SU-DHL-6 (cell line): Measurements from ENCODE around the gene CELSR3.

ENCODE experiments used
- H2AFZ ChIP-seq: fragments of 200-600 bp; sonication (generic); 2 replicates; pipeline ENCODE4 v1.6.1; 2014; ENCODE audit warnings: low read depth, mild to moderate bottlenecking, moderate library complexity, mixed read lengths, antibody characterized with exemption, low read length; ENCODE audit not compliant: severe bottlenecking
- H3F3A ChIP-seq: fragments of 200-600 bp; shearing (Covaris generic); 2 replicates; pipeline ENCODE4 v1.6.0; 2016; ENCODE audit warnings: antibody characterized with exemption, mild to moderate bottlenecking; ENCODE audit not compliant: insufficient read depth
- H3K27ac ChIP-seq: fragments of 200-600 bp; sonication (generic); 2 replicates; pipeline ENCODE4 v1.5.1; 2016; ENCODE audit warnings: low read depth, mild to moderate bottlenecking, low read length, moderate library complexity, mixed read lengths
- H3K27me3 ChIP-seq: fragments of 200-600 bp; sonication (generic), shearing (Covaris generic); 2 replicates; pipeline ENCODE4 v1.6.0; 2014; ENCODE audit warnings: mild to moderate bottlenecking, low read length
- H3K36me3 ChIP-seq: fragments of 200-600 bp; sonication (generic); 2 replicates; pipeline ENCODE4 v1.6.1; 2014; ENCODE audit warnings: mild to moderate bottlenecking, low read length, mixed read lengths
- H3K4me2 ChIP-seq: fragments of 300-600, 200-600 bp; shearing (Covaris generic), sonication (generic); 2 replicates; pipeline ENCODE4 v1.6.0; 2014; ENCODE audit warnings: low read length, low read depth, mild to moderate bottlenecking; ENCODE audit not compliant: poor library complexity, severe bottlenecking
- H3K4me3 ChIP-seq: fragments of 200-600 bp; sonication (generic); 2 replicates; pipeline ENCODE4 v1.5.1; 2014; ENCODE audit warnings: antibody characterized with exemption, low read length, mild to moderate bottlenecking, mixed read lengths; ENCODE audit not compliant: insufficient read depth, poor library complexity, severe bottlenecking
- H3K79me2 ChIP-seq: fragments of 200-600 bp; sonication (generic); 2 replicates; pipeline ENCODE4 v1.6.1; 2014; ENCODE audit warnings: mild to moderate bottlenecking, low read length, moderate library complexity; ENCODE audit not compliant: insufficient read depth
- H3K9ac ChIP-seq: fragments of 200-600 bp; sonication (generic); 2 replicates; pipeline ENCODE4 v1.7.0; 2014; ENCODE audit warnings: mild to moderate bottlenecking, low read length
- H3K9me2 ChIP-seq: fragments of 200-600 bp; sonication (generic); replicated peaks from 2 replicates; pipeline ENCODE4 v1.6.1; 2014; ENCODE audit warnings: low read length; ENCODE audit not compliant: insufficient read depth
- H3K9me3 ChIP-seq: fragments of 200-600 bp; sonication (generic); 2 replicates; pipeline ENCODE4 v1.6.1; 2014; ENCODE audit warnings: low read length, mixed read lengths; ENCODE audit not compliant: insufficient read depth
- H4K20me1 ChIP-seq: fragments of 200-600 bp; sonication (generic); 2 replicates; pipeline ENCODE4 v1.6.1; 2014; ENCODE audit warnings: low read depth, mild to moderate bottlenecking, antibody characterized with exemption, low read length, moderate library complexity, mixed read lengths
- CTCF ChIP-seq: fragments of 200-600 bp; sonication (generic); IDR thresholded peaks from one replicate; pipeline ENCODE4 v1.5.1; 2017; ENCODE audit warnings: antibody characterized with exemption, mild to moderate bottlenecking, low read length, moderate library complexity; ENCODE audit not compliant: insufficient read depth, poor library complexity, severe bottlenecking
- EZH2phosphoT487 ChIP-seq: fragments of 200-600 bp; sonication (generic), shearing (Covaris generic); conservative IDR thresholded peaks from 2 replicates; pipeline ENCODE4 v1.6.1; 2018; ENCODE audit warnings: mild to moderate bottlenecking, antibody characterized with exemption, low read length, moderate library complexity, mixed read lengths

Gene CELSR3

DNA sequence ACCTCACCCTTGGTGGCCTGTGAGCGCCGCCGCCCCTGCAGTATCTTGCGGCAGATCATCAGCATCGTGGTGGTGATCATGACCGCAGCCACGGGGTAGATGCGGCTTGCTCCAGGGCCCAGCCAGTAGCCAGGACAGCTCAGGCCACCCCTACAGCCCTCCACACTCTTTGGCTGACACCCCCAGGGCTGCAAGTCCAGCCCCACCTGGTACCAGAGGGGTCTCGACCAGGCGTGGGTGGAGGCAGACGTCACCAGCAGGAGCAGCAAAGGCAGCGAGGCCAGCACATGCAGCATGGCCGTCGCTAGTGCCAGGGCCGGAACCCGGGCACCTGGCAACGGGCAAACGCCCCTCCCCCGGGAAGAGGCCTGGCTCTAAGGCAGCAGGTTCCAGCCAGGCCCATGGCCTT, 41.2 kb downstream of the CELSR3 start, which contains the start of gene TMEM89:
Gene TMEM89 (minus strand): TSS at position 309 of the 409 bp plus-strand sequence. CDS start 13 bp downstream, at position 296.
- Histone ChIP-seq H3K27ac (no peak within 1 kb of the TSS), H3K36me3 (no peaks in the 10 kb centered on the region), H3F3A (no peaks in the 10 kb centered on the region), H3K9ac (no peak within 1 kb of the TSS), H3K9me2 (no peaks in the 10 kb centered on the region), H3K79me2 (no peaks in the 10 kb centered on the region), H3K4me3 (no peak within 1 kb of the TSS), H2AFZ (no peak within 1 kb of the TSS), H3K27me3 (no peaks in the 10 kb centered on the region), H4K20me1 (no peaks in the 10 kb centered on the region), H3K9me3 (peaks cover 11% of the 10 kb centered on the region; the same call in 1 of the 2 replicates), H3K4me2 (no peak within 1 kb of the TSS)
- no peak for TF ChIP-seq EZH2phosphoT487
- no peak for TF ChIP-seq CTCF

GRCh38 chr3:48619541-48620524, 42.9 kb downstream of the CELSR3 start:
- Histone ChIP-seq H4K20me1 (no peaks in the 10 kb centered on the region), H3K36me3 (no peaks in the 10 kb centered on the region), H3K9me3 (peaks cover 11% of the 10 kb centered on the region; the same call in 1 of the 2 replicates), H3K4me2 (no peak overlapping the region), H3K27me3 (no peaks in the 10 kb centered on the region), H3K4me3 (no peak overlapping the region), H3K9ac (no peak overlapping the region), H2AFZ (no peak overlapping the region), H3F3A (no peaks in the 10 kb centered on the region), H3K27ac (no peak overlapping the region), H3K9me2 (no peaks in the 10 kb centered on the region), H3K79me2 (no peaks in the 10 kb centered on the region)
- TF ChIP-seq CTCF, result no peak
- no peak for TF ChIP-seq EZH2phosphoT487

DNA sequence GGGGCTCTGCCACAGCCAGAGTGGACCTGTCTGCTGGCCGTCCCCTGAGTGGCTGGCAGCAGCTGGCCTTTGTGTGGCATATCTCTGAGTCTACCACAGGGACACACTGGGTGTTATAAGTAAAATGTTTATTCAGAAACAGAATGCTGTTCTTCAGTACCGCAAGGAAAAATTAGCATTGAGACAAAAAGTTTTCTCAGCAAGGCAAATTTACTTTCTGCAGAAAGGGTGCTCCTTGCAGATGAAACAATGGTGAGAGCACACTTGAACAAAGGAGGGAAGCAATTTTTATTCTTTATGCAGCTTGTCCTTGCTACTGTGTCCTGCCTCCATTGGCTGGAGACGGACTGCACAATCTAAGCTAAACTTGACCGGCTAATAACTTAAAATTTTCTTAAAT, 45.1 kb downstream of the CELSR3 start:
- no peaks in the 10 kb centered on the region for H3K36me3 ChIP-seq
- H4K20me1 ChIP-seq, result no peaks in the 10 kb centered on the region
- peaks cover 11% of the 10 kb centered on the region; the same call in 1 of the 2 replicates for H3K9me3 ChIP-seq
- H3F3A ChIP-seq, result no peaks in the 10 kb centered on the region
- no peaks in the 10 kb centered on the region for H3K79me2 ChIP-seq
- no peaks in the 10 kb centered on the region for H3K27me3 ChIP-seq
- H2AFZ ChIP-seq, result no peak overlapping the region
- H3K4me2 ChIP-seq, result no peak overlapping the region
- no peak overlapping the region for H3K4me3 ChIP-seq
- H3K9me2 ChIP-seq, result no peaks in the 10 kb centered on the region
- TF ChIP-seq CTCF (no peak), EZH2phosphoT487 (no peak)
- no peak overlapping the region for H3K9ac ChIP-seq
- H3K27ac ChIP-seq, result no peak overlapping the region
